ENCODE measurements around the gene CD109. TPM values are rescaled to one million over a fixed set of nuclear protein-coding genes. Genes with fewer than 3 reads are reported as not detected.

The CD109 gene
- polyA plus RNA-seq, 3 donors, result 0.17 to 0.30 (median 0.20) TPM

DNA sequence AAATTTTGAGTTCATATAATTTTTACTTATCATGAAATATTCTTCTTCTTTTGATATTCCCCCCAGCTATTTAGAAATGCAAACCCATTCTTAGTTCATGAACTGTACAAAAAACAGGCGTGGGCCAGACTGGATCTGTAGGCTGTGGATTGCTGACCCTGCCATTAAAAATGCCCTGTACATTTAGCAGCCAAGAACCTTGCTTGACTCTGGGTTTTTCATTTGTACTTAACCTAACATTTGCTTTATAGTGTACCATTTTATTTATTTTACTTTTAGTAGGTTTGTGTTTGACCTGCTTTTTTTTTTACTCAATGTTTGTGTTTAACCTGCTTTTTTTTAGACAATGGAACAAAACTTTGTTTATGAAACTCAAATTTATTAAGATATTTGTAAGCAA lies 14.9 kb downstream of the CD109 start:
- Histone ChIP-seq H4K20me1 (ENCODE audit: insufficient read depth, low read length) (no peaks in the 10 kb centered on the region), H3K27me3 (ENCODE audit: control insufficient read depth in 2 of 2, insufficient read depth in 2 of 2, low read length in 2 of 2) (no peaks in the 10 kb centered on the region), H3K9ac (ENCODE audit: insufficient read depth, low read length, poor library complexity, severe bottlenecking) (no peak overlapping the region), H3K4me3 (replicated peaks in 1 of 3; ENCODE audit: low read depth in 2 of 3, low read length in 3 of 3) (no peak overlapping the region), H3K4me1 (ENCODE audit: control insufficient read depth in 1 of 2, insufficient read depth in 2 of 2, low read length in 2 of 2) (peaks cover 11 to 15% of the 10 kb centered on the region in 2 donors), H2AFZ (ENCODE audit: insufficient read depth, low read depth, low read length, poor library complexity, severe bottlenecking) (no peak overlapping the region), H3K9me3 (replicated peaks in 1 of 2; ENCODE audit: control insufficient read depth in 1 of 2, insufficient read depth in 1 of 2, low read length in 2 of 2) (no peaks in the 10 kb centered on the region), H3K4me2 (replicated peaks; ENCODE audit: extremely low read depth, low read length, poor library complexity, severe bottlenecking) (no peak overlapping the region), H3K36me3 (replicated peaks in 1 of 2; ENCODE audit: control insufficient read depth in 1 of 2, insufficient read depth in 2 of 2, low read length in 2 of 2) (peaks cover 4 to 6% of the 10 kb centered on the region in 2 donors), H3K79me2 (ENCODE audit: insufficient read depth, low read length) (no peaks in the 10 kb centered on the region), H3K27ac (ENCODE audit: low read depth in 1 of 2, low read length in 2 of 2) (no peak overlapping the region)
- no peaks in the 10 kb centered on the region for H3K9me3 Mint-ChIP-seq
- DNase-seq, result no peak
- H3K4me3 Mint-ChIP-seq, result no peak overlapping the region
- H3K4me1 Mint-ChIP-seq, result peaks cover 26% of the 10 kb centered on the region
- WGBS (ENCODE audit: insufficient coverage), result no CpG with 5 or more reads among the region's 1 CpG
- TF ChIP-seq, protein P1, sequence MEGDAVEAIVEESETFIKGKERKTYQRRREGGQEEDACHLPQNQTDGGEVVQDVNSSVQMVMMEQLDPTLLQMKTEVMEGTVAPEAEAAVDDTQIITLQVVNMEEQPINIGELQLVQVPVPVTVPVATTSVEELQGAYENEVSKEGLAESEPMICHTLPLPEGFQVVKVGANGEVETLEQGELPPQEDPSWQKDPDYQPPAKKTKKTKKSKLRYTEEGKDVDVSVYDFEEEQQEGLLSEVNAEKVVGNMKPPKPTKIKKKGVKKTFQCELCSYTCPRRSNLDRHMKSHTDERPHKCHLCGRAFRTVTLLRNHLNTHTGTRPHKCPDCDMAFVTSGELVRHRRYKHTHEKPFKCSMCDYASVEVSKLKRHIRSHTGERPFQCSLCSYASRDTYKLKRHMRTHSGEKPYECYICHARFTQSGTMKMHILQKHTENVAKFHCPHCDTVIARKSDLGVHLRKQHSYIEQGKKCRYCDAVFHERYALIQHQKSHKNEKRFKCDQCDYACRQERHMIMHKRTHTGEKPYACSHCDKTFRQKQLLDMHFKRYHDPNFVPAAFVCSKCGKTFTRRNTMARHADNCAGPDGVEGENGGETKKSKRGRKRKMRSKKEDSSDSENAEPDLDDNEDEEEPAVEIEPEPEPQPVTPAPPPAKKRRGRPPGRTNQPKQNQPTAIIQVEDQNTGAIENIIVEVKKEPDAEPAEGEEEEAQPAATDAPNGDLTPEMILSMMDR (IDR thresholded peaks at IDR 0.05), result no peak
- H3K27ac Mint-ChIP-seq, result no peak overlapping the region
- intact Hi-C loops (cut with micrococcal nuclease), result no loop called here
- peaks cover 3 to 4% of the 10 kb centered on the region in 2 donors for H3K36me3 Mint-ChIP-seq
- no peaks in the 10 kb centered on the region for H3K27me3 Mint-ChIP-seq (ENCODE audit: low read depth in 3 of 3)

DNA sequence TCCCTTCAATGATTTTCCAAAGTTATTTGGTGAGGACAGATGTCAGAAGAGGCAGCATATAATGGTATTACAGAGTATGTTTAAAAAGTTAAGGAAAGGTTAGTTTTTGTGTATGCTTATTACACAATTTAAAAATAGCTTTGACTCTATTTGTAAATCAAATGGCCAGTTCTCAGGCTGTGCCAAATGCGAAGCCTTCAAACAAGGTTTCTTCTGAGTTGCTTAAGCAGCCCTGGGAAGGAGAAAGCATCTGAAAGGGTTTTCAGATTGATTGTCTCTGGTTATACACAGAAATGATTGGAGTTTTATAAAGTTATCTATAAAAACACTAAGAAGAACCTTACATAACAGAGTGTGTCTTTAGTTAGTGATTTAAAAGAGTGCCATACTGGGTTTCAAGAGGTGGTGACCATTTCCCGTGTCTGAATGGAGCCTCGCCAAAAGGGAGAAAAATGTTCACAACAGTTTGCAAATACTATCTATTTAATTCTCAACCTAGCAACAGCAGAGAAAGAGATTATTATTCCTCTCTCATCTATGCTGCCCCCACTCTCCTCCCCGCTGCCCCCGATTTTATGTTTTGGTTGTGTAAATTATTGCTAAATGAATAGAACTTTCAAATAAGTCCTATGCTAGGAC lies 16.7 kb downstream of the CD109 start:
- TF ChIP-seq, protein P1 (IDR thresholded peaks at IDR 0.05), result no peak
- H3K4me2 ChIP-seq (replicated peaks; ENCODE audit: extremely low read depth, low read length, poor library complexity, severe bottlenecking), result no peak overlapping the region
- Mint-ChIP-seq H3K27ac (no peak overlapping the region), H3K9me3 (no peaks in the 10 kb centered on the region), H3K27me3 (ENCODE audit: low read depth in 3 of 3) (no peaks in the 10 kb centered on the region), H3K4me3 (no peak overlapping the region), H3K4me1 (peaks cover 34% of the 10 kb centered on the region), H3K36me3 (peaks cover 3 to 4% of the 10 kb centered on the region in 2 donors)
- no peak overlapping the region for H2AFZ ChIP-seq (ENCODE audit: insufficient read depth, low read depth, low read length, poor library complexity, severe bottlenecking)
- H3K4me1 ChIP-seq (ENCODE audit: control insufficient read depth in 1 of 2, insufficient read depth in 2 of 2, low read length in 2 of 2), result peaks cover 11 to 15% of the 10 kb centered on the region in 2 donors
- H3K79me2 ChIP-seq (ENCODE audit: insufficient read depth, low read length), result no peaks in the 10 kb centered on the region
- no peaks in the 10 kb centered on the region for H3K9me3 ChIP-seq (replicated peaks in 1 of 2; ENCODE audit: control insufficient read depth in 1 of 2, insufficient read depth in 1 of 2, low read length in 2 of 2)
- DNase-seq, result no peak
- H3K27me3 ChIP-seq (ENCODE audit: control insufficient read depth in 2 of 2, insufficient read depth in 2 of 2, low read length in 2 of 2), result no peaks in the 10 kb centered on the region
- H4K20me1 ChIP-seq (ENCODE audit: insufficient read depth, low read length), result no peaks in the 10 kb centered on the region
- H3K4me3 ChIP-seq (replicated peaks in 1 of 3; ENCODE audit: low read depth in 2 of 3, low read length in 3 of 3), result no peak overlapping the region
- H3K27ac ChIP-seq (ENCODE audit: low read depth in 1 of 2, low read length in 2 of 2), result no peak overlapping the region
- 80% methylated on average over 1 of the region's 5 CpGs for WGBS (ENCODE audit: insufficient coverage)
- H3K9ac ChIP-seq (ENCODE audit: insufficient read depth, low read length, poor library complexity, severe bottlenecking), result no peak overlapping the region
- intact Hi-C loops (cut with micrococcal nuclease), result no loop called here
- no peaks in the 10 kb centered on the region for H3K36me3 ChIP-seq (replicated peaks in 1 of 2; ENCODE audit: control insufficient read depth in 1 of 2, insufficient read depth in 2 of 2, low read length in 2 of 2)

All from CD14-positive monocyte (primary cell).